ENCODE measurements around the gene NOS3.

The NOS3 gene

DNA sequence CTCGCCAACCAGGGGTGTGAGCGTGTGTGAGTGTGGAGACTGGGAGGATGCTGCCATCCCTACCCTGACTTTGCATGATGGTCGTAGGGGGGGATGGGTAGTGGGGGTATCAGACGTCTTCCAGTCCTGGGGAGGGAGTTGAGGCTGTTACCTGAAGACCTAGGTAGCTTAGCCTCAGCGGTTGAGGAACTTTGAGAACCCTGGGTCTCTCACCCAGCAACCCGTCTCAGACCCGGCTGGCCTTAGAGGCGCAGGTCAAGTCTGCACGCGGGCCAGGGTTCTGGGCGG lies 71.2 kb downstream of the NOS3 start:
- TF ChIP-seq, protein P1, sequence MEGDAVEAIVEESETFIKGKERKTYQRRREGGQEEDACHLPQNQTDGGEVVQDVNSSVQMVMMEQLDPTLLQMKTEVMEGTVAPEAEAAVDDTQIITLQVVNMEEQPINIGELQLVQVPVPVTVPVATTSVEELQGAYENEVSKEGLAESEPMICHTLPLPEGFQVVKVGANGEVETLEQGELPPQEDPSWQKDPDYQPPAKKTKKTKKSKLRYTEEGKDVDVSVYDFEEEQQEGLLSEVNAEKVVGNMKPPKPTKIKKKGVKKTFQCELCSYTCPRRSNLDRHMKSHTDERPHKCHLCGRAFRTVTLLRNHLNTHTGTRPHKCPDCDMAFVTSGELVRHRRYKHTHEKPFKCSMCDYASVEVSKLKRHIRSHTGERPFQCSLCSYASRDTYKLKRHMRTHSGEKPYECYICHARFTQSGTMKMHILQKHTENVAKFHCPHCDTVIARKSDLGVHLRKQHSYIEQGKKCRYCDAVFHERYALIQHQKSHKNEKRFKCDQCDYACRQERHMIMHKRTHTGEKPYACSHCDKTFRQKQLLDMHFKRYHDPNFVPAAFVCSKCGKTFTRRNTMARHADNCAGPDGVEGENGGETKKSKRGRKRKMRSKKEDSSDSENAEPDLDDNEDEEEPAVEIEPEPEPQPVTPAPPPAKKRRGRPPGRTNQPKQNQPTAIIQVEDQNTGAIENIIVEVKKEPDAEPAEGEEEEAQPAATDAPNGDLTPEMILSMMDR (conservative IDR thresholded peaks at IDR 0.05) = no peak
- H3K27ac ChIP-seq = no peak overlapping the region

- H3K27ac ChIP-seq = no peak overlapping the region
These were observed 71.8 kb downstream of the NOS3 start for GRCh38 chr7:151062399-151063211.

GRCh38 chr7:151063212-151063561 lies 72.4 kb downstream of the NOS3 start:
- TF ChIP-seq, protein P1 (conservative IDR thresholded peaks at IDR 0.05) = no peak

More at GRCh38 chr7:151062399-151063211, 71.8 kb downstream of the NOS3 start:
- TF ChIP-seq, protein P1 (conservative IDR thresholded peaks at IDR 0.05) = no peak

More at GRCh38 chr7:151063212-151063561, 72.4 kb downstream of the NOS3 start:
- H3K27ac ChIP-seq = no peak overlapping the region

Data from VCaP (cell line).